ENCODE results near the gene ABCC9.
"Not testable (repeated sequence)": the region's sequence is repeated elsewhere in the genome, so short reads cannot be mapped to it uniquely, and the experiment has no call there.

Gene ABCC9

GRCh38 chr12:21815306-21816062 lies 125.7 kb downstream of the ABCC9 start:
- DNase-seq (ENCODE audit: low read depth in 2 of 2), result no peak

- no peak for DNase-seq (ENCODE audit: low read depth in 2 of 2)
Observed at GRCh38 chr12:21814814-21815213, 126.4 kb downstream of the ABCC9 start.

GRCh38 chr12:21814327-21814726 lies 126.9 kb downstream of the ABCC9 start:
- no peak for DNase-seq (ENCODE audit: low read depth in 2 of 2)

- no peak for DNase-seq (ENCODE audit: low read depth in 2 of 2)
Observed at GRCh38 chr12:21813751-21814150, 127.5 kb downstream of the ABCC9 start.

GRCh38 chr12:21813125-21813524 lies 128.1 kb downstream of the ABCC9 start:
- no peak for DNase-seq (ENCODE audit: low read depth in 2 of 2)

- DNase-seq (ENCODE audit: low read depth in 2 of 2), result not testable (repeated sequence)
Observed at GRCh38 chr12:21812340-21812739, 128.9 kb downstream of the ABCC9 start.

- no peak for DNase-seq (ENCODE audit: low read depth in 2 of 2)
Observed at GRCh38 chr12:21809100-21809499, 132.1 kb downstream of the ABCC9 start.

- no peak for DNase-seq (ENCODE audit: low read depth in 2 of 2)
Observed at GRCh38 chr12:21806255-21806654, 135.0 kb downstream of the ABCC9 start.

- DNase-seq (ENCODE audit: low read depth in 2 of 2), result no peak
Observed at GRCh38 chr12:21801522-21802288, 139.5 kb downstream of the ABCC9 start.

- DNase-seq (ENCODE audit: low read depth in 2 of 2), result no peak
Observed at GRCh38 chr12:21800011-21800410, 141.2 kb downstream of the ABCC9 start.

GRCh38 chr12:21797539-21797938 lies 143.7 kb downstream of the ABCC9 start:
- no peak for DNase-seq (ENCODE audit: low read depth in 2 of 2)

- no peak for DNase-seq (ENCODE audit: low read depth in 2 of 2)
Observed at GRCh38 chr12:21795648-21796328, 145.4 kb downstream of the ABCC9 start.

- not testable (repeated sequence) for DNase-seq (ENCODE audit: low read depth in 2 of 2)
Observed at GRCh38 chr12:21794807-21795595, 146.2 kb downstream of the ABCC9 start.

- not testable (repeated sequence) for DNase-seq (ENCODE audit: low read depth in 2 of 2)
Observed at GRCh38 chr12:21789687-21790086, 151.5 kb downstream of the ABCC9 start.

GRCh38 chr12:21788089-21788983 lies 152.9 kb downstream of the ABCC9 start:
- no peak for DNase-seq (ENCODE audit: low read depth in 2 of 2)

- DNase-seq (ENCODE audit: low read depth in 2 of 2), result no peak
Observed at GRCh38 chr12:21786041-21786531, 155.1 kb downstream of the ABCC9 start.

- not testable (repeated sequence) for DNase-seq (ENCODE audit: low read depth in 2 of 2)
Observed at GRCh38 chr12:21782723-21783122, 158.5 kb downstream of the ABCC9 start.

- DNase-seq (ENCODE audit: low read depth in 2 of 2), result no peak
Observed at GRCh38 chr12:21780786-21781185, 160.4 kb downstream of the ABCC9 start.

- DNase-seq (ENCODE audit: low read depth in 2 of 2), result no peak
Observed at GRCh38 chr12:21776175-21776574, 165.1 kb downstream of the ABCC9 start.

- no peak for DNase-seq (ENCODE audit: low read depth in 2 of 2)
Observed at GRCh38 chr12:21775133-21775820, 165.9 kb downstream of the ABCC9 start.
